Measurements from ENCODE around the gene VAV3. TPM values are rescaled to one million over a fixed set of nuclear protein-coding genes. Genes with fewer than 3 reads are reported as not detected.
"Not testable (repeated sequence)": the region's sequence is repeated elsewhere in the genome, so short reads cannot be mapped to it uniquely, and the experiment has no call there.

VAV3 gene
- total RNA-seq, 2 donors from 2014 or later: 11.6 to 14.1 TPM

- DNase-seq (ENCODE audit: low spot score); H3K27me3 Mint-ChIP-seq: not testable (repeated sequence)
- peak overlapping the region; percentile 84 to 95 for H3K27ac Mint-ChIP-seq
- H3K4me3 Mint-ChIP-seq: peak overlapping the region; percentile 70
- peaks cover 63 to 73% of the 10 kb centered on the region in 2 donors for H3K4me1 Mint-ChIP-seq (ENCODE audit: low read depth in 2 of 2)
- peaks cover 38% of the 10 kb centered on the region for H3K36me3 Mint-ChIP-seq
- peak; percentile 55 to 64 for ATAC-seq
- H3K9me3 Mint-ChIP-seq: peaks cover 15% of the 10 kb centered on the region
Measured at GRCh38 chr1:107844541-107845194, 120.3 kb downstream of the VAV3 start.

GRCh38 chr1:107843989-107844388, 121.0 kb downstream of the VAV3 start:
- ATAC-seq (peak; percentile 44 to 52), DNase-seq (ENCODE audit: low spot score) (no peak)
- peak overlapping the region; percentile 84 to 95 for H3K27ac Mint-ChIP-seq
- peaks cover 62 to 73% of the 10 kb centered on the region in 2 donors for H3K4me1 Mint-ChIP-seq (ENCODE audit: low read depth in 2 of 2)
- no peaks in the 10 kb centered on the region for H3K27me3 Mint-ChIP-seq
- H3K36me3 Mint-ChIP-seq: peaks cover 38% of the 10 kb centered on the region
- H3K4me3 Mint-ChIP-seq: peak overlapping the region; percentile 70
- H3K9me3 Mint-ChIP-seq: peaks cover 15% of the 10 kb centered on the region

- H3K27ac Mint-ChIP-seq: peak overlapping the region; percentile 75 to 89
- DNase-seq (ENCODE audit: low spot score): no peak
- peaks cover 13% of the 10 kb centered on the region for H3K9me3 Mint-ChIP-seq
- H3K36me3 Mint-ChIP-seq: peaks cover 32% of the 10 kb centered on the region
- ATAC-seq: peak in 1 of 2 donors; percentile 43
- peak overlapping the region; percentile 76 for H3K4me3 Mint-ChIP-seq
- no peaks in the 10 kb centered on the region for H3K27me3 Mint-ChIP-seq
- H3K4me1 Mint-ChIP-seq (ENCODE audit: low read depth in 2 of 2): peaks cover 68 to 83% of the 10 kb centered on the region in 2 donors
Measured at GRCh38 chr1:107842241-107842640, 122.7 kb downstream of the VAV3 start.

GRCh38 chr1:107840725-107841124, 124.3 kb downstream of the VAV3 start:
- peak; percentile 61 to 62 for ATAC-seq
- Mint-ChIP-seq H3K27ac (peak overlapping the region; percentile 75 to 76), H3K4me1 (ENCODE audit: low read depth in 2 of 2) (peaks cover 71 to 84% of the 10 kb centered on the region in 2 donors), H3K27me3 (no peaks in the 10 kb centered on the region), H3K4me3 (peak overlapping the region; percentile 75), H3K36me3 (peaks cover 23% of the 10 kb centered on the region), H3K9me3 (peaks cover 6% of the 10 kb centered on the region)
- no peak for DNase-seq (ENCODE audit: low spot score)

- DNase-seq (ENCODE audit: low spot score) (no peak), ATAC-seq (no peak)
- Mint-ChIP-seq H3K4me1 (ENCODE audit: low read depth in 2 of 2) (peaks cover 71 to 86% of the 10 kb centered on the region in 2 donors), H3K27me3 (no peaks in the 10 kb centered on the region), H3K36me3 (peaks cover 13% of the 10 kb centered on the region), H3K9me3 (peaks cover 5% of the 10 kb centered on the region), H3K27ac (peak overlapping the region in 1 of 2 donors; percentile 29), H3K4me3 (no peak overlapping the region)
Measured at GRCh38 chr1:107838056-107838455, 126.9 kb downstream of the VAV3 start.

GRCh38 chr1:107835151-107835670, 129.8 kb downstream of the VAV3 start:
- H3K4me1 Mint-ChIP-seq (ENCODE audit: low read depth in 2 of 2): peaks cover 66 to 84% of the 10 kb centered on the region in 2 donors
- H3K27me3 Mint-ChIP-seq: no peaks in the 10 kb centered on the region
- peak overlapping the region; percentile 8 to 70 for H3K27ac Mint-ChIP-seq
- DNase-seq (ENCODE audit: low spot score) (no peak), ATAC-seq (peak; percentile 41 to 72)
- peaks cover 13% of the 10 kb centered on the region for H3K36me3 Mint-ChIP-seq
- H3K9me3 Mint-ChIP-seq: peaks cover 7% of the 10 kb centered on the region
- peak overlapping the region; percentile 19 for H3K4me3 Mint-ChIP-seq

- ATAC-seq: no peak
- Mint-ChIP-seq H3K4me1 (ENCODE audit: low read depth in 2 of 2) (peaks cover 74 to 87% of the 10 kb centered on the region in 2 donors), H3K27ac (peak overlapping the region; percentile 48 to 65)
Measured at GRCh38 chr1:107833061-107833460, 131.9 kb downstream of the VAV3 start.

GRCh38 chr1:107831921-107832320, 133.1 kb downstream of the VAV3 start:
- DNase-seq (ENCODE audit: low spot score): no peak
- no peaks in the 10 kb centered on the region for H3K27me3 Mint-ChIP-seq
- peaks cover 72 to 82% of the 10 kb centered on the region in 2 donors for H3K4me1 Mint-ChIP-seq (ENCODE audit: low read depth in 2 of 2)
- H3K4me3 Mint-ChIP-seq: peak overlapping the region; percentile 26
- peaks cover 2% of the 10 kb centered on the region for H3K9me3 Mint-ChIP-seq
- H3K36me3 Mint-ChIP-seq: peaks cover 4% of the 10 kb centered on the region
- H3K27ac Mint-ChIP-seq: peak overlapping the region; percentile 48 to 65
- no peak for ATAC-seq

More at GRCh38 chr1:107833061-107833460, 131.9 kb downstream of the VAV3 start:
- H3K4me3 Mint-ChIP-seq: peak overlapping the region; percentile 25
- H3K9me3 Mint-ChIP-seq: peaks cover 7% of the 10 kb centered on the region
- no peak for DNase-seq (ENCODE audit: low spot score)
- H3K27me3 Mint-ChIP-seq: no peaks in the 10 kb centered on the region
- peaks cover 13% of the 10 kb centered on the region for H3K36me3 Mint-ChIP-seq

GRCh38 chr1:107830526-107830925, 134.5 kb downstream of the VAV3 start:
- Mint-ChIP-seq H3K9me3 (peaks cover 2% of the 10 kb centered on the region), H3K4me3 (peak overlapping the region; percentile 58), H3K27ac (peak overlapping the region; percentile 80 to 81), H3K27me3 (no peaks in the 10 kb centered on the region), H3K4me1 (ENCODE audit: low read depth in 2 of 2) (peaks cover 65 to 79% of the 10 kb centered on the region in 2 donors), H3K36me3 (no peaks in the 10 kb centered on the region)
- no peak for ATAC-seq
- DNase-seq (ENCODE audit: low spot score): no peak

- ATAC-seq (no peak), DNase-seq (ENCODE audit: low spot score) (no peak)
- Mint-ChIP-seq H3K9me3 (peaks cover 2% of the 10 kb centered on the region), H3K36me3 (no peaks in the 10 kb centered on the region), H3K4me3 (peak overlapping the region; percentile 70), H3K27ac (peak overlapping the region; percentile 80 to 81), H3K4me1 (ENCODE audit: low read depth in 2 of 2) (peaks cover 63 to 79% of the 10 kb centered on the region in 2 donors), H3K27me3 (no peaks in the 10 kb centered on the region)
Measured at GRCh38 chr1:107830075-107830474, 134.9 kb downstream of the VAV3 start.

GRCh38 chr1:107829036-107829770, 135.8 kb downstream of the VAV3 start:
- Mint-ChIP-seq H3K27ac (peak overlapping the region; percentile 80 to 81), H3K4me3 (peak overlapping the region; percentile 70), H3K9me3 (peaks cover 2% of the 10 kb centered on the region), H3K36me3 (peaks cover 1% of the 10 kb centered on the region), H3K27me3 (no peaks in the 10 kb centered on the region), H3K4me1 (ENCODE audit: low read depth in 2 of 2) (peaks cover 55 to 74% of the 10 kb centered on the region in 2 donors)
- peak; percentile 68 for DNase-seq (ENCODE audit: low spot score)
- ATAC-seq: peak; percentile 79 to 88

- H3K4me1 Mint-ChIP-seq (ENCODE audit: low read depth in 2 of 2): peaks cover 67 to 74% of the 10 kb centered on the region in 2 donors
- DNase-seq (ENCODE audit: low spot score) (no peak), ATAC-seq (no peak)
- H3K27ac Mint-ChIP-seq: peak overlapping the region; percentile 69 to 80
- peaks cover 23% of the 10 kb centered on the region for H3K9me3 Mint-ChIP-seq
- no peaks in the 10 kb centered on the region for H3K27me3 Mint-ChIP-seq
- no peak overlapping the region for H3K4me3 Mint-ChIP-seq
- H3K36me3 Mint-ChIP-seq: peaks cover 32% of the 10 kb centered on the region
Measured at GRCh38 chr1:107824946-107825345, 140.0 kb downstream of the VAV3 start.

GRCh38 chr1:107821340-107821739, 143.6 kb downstream of the VAV3 start:
- Mint-ChIP-seq H3K4me1 (ENCODE audit: low read depth in 2 of 2) (peaks cover 57 to 67% of the 10 kb centered on the region in 2 donors), H3K4me3 (peak overlapping the region; percentile 58), H3K27me3 (no peaks in the 10 kb centered on the region), H3K36me3 (peaks cover 32% of the 10 kb centered on the region), H3K27ac (peak overlapping the region; percentile 71 to 82), H3K9me3 (peaks cover 23% of the 10 kb centered on the region)
- ATAC-seq: peak; percentile 92 to 94
- DNase-seq (ENCODE audit: low spot score): no peak

- Mint-ChIP-seq H3K27me3 (no peaks in the 10 kb centered on the region), H3K27ac (peak overlapping the region; percentile 71 to 82), H3K4me3 (peak overlapping the region; percentile 58), H3K9me3 (peaks cover 23% of the 10 kb centered on the region), H3K4me1 (ENCODE audit: low read depth in 2 of 2) (peaks cover 56 to 62% of the 10 kb centered on the region in 2 donors), H3K36me3 (peaks cover 32% of the 10 kb centered on the region)
- DNase-seq (ENCODE audit: low spot score) (no peak), ATAC-seq (peak; percentile 78 to 82)
Measured at GRCh38 chr1:107820801-107821200, 144.2 kb downstream of the VAV3 start.

All from natural killer cell treated with Interleukin-12 subunit alpha and Interleukin-12 subunit beta and Interleukin-15 and Interleukin-18, amount 100 ng/mL, for 72 hours (primary cell).